GM15510 (cell line): ENCODE measurements around the gene LRRC56.

Experiments
- POLR2A ChIP-seq: IDR thresholded peaks from 3 replicates; pipeline ENCODE4 v1.6.1; 2011; ENCODE audit warnings: borderline replicate concordance; ENCODE audit not compliant: insufficient read length; ENCODE audit errors: extremely low read depth

The LRRC56 gene

DNA sequence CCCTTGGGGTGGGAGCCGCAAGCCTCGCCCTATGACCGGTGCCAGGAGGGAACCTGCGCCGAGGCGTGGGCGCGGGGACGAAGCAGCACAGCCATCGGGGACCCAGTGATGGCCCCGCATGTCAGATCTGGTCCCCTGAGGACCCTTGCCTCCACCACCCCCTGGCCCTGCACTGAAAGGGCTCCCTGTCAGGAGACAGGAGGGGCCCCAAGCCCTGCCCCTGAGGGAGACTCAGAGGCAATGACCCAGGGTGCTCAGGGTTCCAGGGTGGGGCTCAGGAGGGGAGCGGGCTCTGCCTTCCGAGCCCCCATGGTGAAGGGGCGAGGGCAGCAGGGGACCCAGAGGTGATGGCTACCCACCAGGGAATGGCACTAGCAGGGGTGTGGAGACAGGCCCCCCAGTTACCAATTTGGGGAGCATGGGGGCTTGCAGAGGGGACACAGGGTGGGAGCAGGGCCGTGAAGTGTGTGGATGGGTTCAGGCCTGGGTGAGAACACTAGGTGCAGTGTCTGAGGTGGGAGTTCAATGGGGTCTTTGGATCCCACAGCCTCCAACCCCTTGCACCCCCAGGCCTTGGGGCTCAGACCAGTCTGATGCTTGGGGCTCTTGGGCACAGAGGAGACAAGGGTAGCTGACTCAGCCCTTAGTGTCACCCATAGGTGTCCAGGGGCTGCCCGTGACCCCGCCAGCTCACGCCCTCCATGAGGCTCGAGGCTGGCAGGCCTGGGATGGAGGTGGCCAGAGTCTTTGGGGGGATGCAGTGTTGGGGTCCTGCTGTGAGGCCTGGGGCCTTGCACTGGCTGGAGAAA is 499 bp downstream of the LRRC56 start:
- TF ChIP-seq POLR2A: no peak

DNA sequence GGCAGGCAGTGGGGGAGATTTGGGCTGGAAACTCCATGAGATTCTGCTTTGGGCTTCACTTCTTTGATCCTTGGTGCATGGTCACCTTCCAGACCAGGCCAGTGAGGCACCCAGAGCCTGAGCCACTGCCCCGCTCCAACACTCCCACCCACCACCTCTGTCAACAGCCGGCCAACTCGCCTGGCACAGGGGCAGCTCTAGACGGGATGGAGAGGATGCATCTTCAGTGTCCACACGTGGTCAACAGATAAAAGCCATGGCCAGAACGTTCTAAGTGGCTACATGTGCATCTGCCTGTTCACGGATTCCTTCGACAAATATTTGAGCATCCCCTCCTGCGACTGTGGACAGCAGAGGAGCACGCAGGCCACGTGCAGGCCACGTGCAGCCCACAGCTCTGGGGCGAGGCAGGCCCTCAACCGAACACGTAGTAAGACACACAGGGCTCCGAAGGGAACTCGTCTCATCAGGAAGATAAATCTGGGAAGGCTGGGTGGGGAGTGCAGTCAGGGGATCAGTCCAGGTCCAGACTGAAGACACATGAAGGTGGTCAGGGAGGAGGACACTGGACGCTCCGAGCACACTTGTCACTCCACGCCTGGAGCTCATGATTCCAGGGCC is 1.2 kb downstream of the LRRC56 start:
- no peak for TF ChIP-seq POLR2A

- no peak for TF ChIP-seq POLR2A
Measured at GRCh38 chr11:539971-540481, 2.7 kb downstream of the LRRC56 start.

DNA sequence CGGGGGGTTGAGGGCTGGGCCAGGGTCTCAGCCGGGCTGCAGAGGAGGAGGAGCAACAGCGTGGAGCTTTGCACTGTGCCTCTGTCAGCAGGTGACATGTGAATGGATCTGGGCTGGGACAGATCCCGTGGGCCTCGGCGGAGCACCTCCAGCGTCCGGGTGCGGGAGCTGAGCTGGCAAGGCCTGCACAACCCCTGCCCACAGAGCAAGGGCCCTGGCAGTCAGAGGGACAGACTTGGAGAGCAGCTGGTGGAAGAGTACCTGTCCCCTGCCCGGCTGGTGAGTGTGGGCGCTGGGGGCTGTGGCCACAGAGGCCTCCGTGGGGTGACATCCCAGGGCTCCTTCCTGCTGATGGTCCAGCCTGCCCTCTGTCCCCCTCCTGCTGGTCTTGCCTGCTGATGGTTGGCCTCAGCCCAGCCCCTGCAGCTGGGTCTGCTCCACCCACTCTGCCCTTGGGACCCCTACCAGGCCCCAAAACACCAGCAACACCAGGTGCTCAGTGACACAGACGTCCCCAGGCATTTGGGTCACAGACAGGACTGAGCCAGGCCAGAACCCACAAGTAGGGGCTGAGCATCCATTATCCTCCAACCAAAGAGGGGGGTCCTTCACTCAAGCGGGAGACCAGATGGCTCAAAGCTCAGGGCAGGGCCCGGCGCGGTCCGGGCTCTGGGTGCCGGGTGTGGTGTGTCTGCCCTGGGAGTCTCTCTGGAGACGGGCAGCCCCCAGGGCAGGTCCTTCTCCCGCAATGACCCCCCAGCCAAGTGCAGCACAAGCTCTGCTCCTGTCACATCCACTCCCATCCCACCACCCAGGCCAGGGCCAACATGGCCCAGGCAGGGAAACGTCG is 3.5 kb downstream of the LRRC56 start:
- TF ChIP-seq POLR2A: no peak

DNA sequence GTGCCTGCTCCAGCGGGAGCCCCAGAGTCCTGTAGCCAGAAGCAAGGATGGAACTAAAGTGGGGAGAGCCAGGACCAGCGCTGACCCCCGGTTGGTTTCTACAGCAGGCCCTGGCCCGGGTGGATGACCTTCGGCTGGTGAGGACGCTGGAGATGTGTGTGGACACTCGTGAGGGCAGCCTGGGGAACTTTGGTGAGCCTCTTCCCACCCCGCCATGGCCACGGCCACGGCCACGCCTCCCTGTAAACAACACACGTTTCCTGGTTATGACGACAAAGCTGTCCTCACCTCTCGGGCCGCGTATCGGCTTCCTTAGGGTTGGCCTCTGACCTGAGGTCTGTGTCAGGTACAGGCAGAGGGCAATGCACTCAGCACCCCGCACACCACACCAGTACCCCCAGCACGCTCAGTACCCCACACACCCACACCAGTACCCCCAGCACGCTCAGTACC is 4.1 kb downstream of the LRRC56 start:
- no peak for TF ChIP-seq POLR2A

DNA sequence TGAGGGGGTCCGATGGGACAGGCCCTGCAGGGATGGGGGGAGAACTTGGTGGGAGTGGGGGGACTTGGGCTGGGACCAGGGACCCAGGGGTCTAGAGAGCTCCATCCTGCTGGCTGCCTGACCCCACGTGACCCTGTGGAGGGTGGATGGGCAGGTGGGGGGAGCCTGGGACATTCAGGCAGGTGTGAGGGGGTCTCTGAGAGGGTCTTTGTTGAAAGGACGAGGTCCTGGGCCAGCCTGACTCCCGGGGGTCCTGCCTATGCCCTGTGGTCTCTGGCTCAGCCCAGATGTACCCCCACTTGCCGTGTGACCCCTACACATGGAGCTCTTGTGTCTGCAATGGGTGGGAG is 7.5 kb downstream of the LRRC56 start:
- TF ChIP-seq POLR2A: no peak

- no peak for TF ChIP-seq POLR2A
Measured at GRCh38 chr11:545171-545570, 7.8 kb downstream of the LRRC56 start.

DNA sequence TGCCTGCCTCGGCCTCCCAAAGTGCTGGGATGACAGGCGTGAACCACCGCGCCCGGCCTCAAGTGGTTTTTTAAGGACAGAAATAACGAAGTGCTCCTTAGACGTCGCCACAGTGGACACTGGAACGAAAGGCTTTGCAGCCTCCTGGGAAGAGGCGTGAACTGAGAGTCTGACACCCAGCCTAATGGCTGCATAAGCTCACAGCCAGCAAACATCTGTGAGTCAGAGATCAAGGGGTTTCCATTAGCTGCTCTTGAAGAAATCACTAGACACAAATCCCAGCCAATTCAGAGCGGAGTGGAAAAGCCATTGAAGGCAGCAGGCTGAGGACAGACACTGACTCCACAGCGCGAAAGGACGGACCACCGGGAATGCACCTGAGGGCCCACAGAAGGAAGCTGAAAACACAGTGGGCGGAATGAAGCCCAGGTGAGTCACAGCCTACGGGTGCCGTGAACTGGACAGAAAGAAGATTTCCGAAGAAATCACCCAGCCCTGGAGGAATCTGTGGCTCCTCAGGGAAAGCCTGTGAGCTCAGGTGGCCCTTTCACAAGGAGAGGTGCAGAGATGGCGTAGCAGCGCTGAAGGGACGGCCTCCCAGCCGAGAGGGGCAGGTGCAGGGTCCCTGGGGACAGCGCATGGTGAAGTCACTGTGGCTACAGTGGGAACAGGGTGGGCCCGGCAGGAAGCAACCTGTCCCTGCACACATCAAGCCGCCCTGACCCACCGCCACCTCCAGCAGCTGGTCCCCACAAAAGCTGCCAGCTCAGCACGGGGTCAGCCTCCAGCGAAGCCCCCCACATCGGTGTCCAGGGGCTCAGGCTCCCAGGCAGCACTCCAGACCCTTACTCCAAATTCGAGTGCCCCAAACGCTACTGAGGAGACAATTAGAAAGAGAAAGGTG is 11.6 kb downstream of the LRRC56 start:
- TF ChIP-seq POLR2A: no peak

GRCh38 chr11:550021-550745 is 12.9 kb downstream of the LRRC56 start:
- no peak for TF ChIP-seq POLR2A

- no peak for TF ChIP-seq POLR2A
Measured at GRCh38 chr11:550746-551085, 13.4 kb downstream of the LRRC56 start.

DNA sequence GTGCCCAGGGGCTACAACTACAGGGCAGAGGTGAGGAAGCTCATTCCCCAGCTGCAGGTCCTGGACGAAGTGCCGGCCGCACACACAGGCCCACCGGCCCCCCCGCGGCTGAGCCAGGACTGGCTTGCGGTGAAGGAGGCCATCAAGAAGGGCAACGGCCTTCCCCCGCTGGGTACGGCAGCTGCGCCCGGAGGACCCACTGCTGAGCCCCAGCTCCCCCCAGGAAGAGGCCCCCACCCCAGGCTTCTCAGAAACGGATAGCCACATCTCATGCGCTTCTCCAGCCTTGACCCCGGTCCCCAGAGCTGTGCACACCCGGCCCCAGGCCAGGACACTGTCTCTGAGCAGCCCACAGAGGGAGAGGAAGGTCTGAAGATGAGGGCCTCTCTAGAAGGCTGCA is 13.8 kb downstream of the LRRC56 start:
- no peak for TF ChIP-seq POLR2A

DNA sequence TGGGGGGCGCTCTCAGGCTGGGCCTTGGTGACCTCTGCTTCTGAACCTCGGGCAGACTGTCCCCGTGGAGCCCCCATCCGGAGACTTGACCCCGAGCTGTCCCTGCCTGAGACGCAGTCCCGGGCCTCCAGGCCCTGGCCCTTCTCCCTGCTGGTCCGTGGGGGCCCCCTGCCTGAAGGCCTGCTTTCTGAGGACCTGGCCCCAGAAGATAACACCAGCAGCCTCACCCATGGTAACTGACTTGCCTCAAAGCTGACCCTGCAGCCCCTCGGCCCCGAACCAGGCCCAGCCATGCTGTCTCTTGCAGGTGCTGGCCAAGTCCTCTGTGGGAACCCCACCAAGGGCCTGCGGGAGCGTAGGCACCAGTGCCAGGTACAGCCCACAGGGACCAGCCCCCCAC is 14.3 kb downstream of the LRRC56 start:
- TF ChIP-seq POLR2A: no peak

DNA sequence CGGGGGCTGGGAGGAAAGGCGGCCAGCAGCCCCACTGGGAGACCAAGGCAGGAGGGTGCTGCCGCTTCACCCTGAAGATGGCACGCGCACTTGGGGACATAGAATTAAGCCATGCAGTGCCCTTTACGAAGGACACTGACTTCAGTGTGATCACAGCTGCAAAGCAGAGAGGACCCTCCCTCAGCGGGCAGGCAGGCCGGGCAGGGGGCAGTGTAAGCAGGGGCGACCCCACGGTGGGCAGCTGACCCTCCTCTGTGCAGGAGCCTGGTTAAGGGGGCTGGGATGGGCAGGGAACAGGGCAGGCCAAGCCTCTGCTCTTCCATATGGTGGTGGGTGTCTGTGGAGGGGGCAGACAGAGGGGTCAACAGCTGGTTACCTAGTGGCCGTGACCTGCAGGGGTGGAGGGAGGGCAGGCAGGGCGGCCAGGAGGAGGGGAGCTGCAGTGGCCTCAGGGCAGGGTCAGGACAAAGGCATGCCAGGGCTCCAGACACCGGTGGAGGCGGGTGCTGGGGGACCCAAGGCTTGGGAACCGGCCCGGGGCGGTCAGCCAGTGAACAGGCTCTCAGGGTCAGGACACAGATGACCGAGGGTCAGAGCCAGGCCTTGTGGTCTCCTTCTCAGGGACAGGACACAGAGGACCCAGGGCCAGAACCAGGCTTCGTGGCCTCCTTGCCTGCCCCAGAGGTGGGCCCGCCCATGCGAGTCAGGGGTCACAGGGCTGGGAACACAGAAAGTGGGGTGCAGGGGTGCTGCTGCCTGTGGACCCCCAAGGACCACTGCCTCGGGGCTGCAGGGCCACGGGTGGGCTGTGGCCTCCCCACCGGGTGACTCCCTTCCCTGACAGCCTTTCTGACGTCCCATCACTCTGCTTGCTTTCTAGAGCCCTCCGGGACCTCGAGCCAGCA is 16.0 kb downstream of the LRRC56 start:
- TF ChIP-seq POLR2A: no peak
